Measurements from ENCODE around the gene TRAP1. TPM values are rescaled to one million over a fixed set of nuclear protein-coding genes. Genes with fewer than 3 reads are reported as not detected.

Gene TRAP1
- total RNA-seq, 1 donor from 2014 or later: 97.3 TPM

DNA sequence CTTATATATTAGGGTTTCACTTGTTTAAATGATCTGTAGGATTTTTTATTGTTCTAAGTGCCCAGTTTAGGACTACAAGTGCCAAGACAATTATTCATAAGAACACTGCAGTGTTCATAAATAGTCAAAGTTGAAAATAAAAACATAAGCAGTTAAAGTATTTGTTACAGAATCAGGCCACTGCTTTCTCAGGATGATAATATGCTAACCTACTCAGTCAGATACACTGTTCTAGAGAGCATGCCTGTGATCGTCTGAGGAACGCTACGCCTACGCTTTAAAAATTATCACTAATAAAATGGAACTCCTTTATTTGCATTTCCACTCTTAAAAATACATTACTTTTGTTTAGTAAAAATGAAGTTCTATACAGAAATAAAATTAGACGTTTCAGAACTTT lies 37.4 kb upstream of the TRAP1 start:
- DNase-seq: no peak
- Mint-ChIP-seq H3K27me3 (ENCODE audit: unreplicated experiment) (no peaks in the 10 kb centered on the region), H3K9me3 (ENCODE audit: unreplicated experiment) (peaks cover under 1% of the 10 kb centered on the region), H3K27ac (ENCODE audit: unreplicated experiment) (no peak overlapping the region), H3K36me3 (ENCODE audit: unreplicated experiment) (no peaks in the 10 kb centered on the region), H3K4me3 (ENCODE audit: unreplicated experiment) (no peak overlapping the region), H3K4me1 (ENCODE audit: low read depth, unreplicated experiment) (peaks cover 5% of the 10 kb centered on the region)
- TF ChIP-seq, protein P1, sequence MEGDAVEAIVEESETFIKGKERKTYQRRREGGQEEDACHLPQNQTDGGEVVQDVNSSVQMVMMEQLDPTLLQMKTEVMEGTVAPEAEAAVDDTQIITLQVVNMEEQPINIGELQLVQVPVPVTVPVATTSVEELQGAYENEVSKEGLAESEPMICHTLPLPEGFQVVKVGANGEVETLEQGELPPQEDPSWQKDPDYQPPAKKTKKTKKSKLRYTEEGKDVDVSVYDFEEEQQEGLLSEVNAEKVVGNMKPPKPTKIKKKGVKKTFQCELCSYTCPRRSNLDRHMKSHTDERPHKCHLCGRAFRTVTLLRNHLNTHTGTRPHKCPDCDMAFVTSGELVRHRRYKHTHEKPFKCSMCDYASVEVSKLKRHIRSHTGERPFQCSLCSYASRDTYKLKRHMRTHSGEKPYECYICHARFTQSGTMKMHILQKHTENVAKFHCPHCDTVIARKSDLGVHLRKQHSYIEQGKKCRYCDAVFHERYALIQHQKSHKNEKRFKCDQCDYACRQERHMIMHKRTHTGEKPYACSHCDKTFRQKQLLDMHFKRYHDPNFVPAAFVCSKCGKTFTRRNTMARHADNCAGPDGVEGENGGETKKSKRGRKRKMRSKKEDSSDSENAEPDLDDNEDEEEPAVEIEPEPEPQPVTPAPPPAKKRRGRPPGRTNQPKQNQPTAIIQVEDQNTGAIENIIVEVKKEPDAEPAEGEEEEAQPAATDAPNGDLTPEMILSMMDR (IDR thresholded peaks at IDR 0.05; ENCODE audit: partially characterized antibody, unreplicated experiment): no peak

DNA sequence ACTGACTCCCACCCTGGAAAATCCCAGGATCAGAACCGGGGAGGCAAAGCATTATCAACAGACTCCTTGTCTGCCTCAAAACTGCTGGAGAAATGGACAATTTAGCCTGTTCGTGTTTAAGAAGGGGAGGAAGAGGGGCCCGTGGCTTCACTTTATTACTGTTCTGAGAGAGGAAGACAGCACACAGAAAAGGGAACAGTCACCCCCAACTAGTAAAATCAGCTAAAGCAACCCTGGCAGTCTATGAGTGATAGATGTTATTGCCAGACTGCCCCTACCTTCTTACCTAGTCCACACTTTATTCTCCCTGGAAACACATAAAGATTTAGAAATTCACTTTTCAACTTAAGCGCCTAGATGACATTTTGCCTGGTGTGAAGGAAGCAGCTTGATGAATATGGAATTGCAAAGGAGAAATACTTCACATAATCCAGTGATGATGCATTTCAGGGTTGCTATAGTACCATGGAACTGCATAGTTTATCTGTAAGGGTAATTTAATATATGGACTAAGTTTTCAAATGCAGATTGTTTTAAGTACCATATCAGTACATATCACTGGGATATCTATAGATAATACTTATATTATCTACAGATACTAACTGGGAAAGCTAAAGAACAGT lies 36.9 kb upstream of the TRAP1 start:
- Mint-ChIP-seq H3K4me1 (ENCODE audit: low read depth, unreplicated experiment) (peaks cover 5% of the 10 kb centered on the region), H3K36me3 (ENCODE audit: unreplicated experiment) (no peaks in the 10 kb centered on the region), H3K4me3 (ENCODE audit: unreplicated experiment) (no peak overlapping the region), H3K27ac (ENCODE audit: unreplicated experiment) (no peak overlapping the region), H3K9me3 (ENCODE audit: unreplicated experiment) (peaks cover 1% of the 10 kb centered on the region), H3K27me3 (ENCODE audit: unreplicated experiment) (no peaks in the 10 kb centered on the region)
- TF ChIP-seq, protein P1 (IDR thresholded peaks at IDR 0.05; ENCODE audit: partially characterized antibody, unreplicated experiment): no peak
- no peak for DNase-seq

DNA sequence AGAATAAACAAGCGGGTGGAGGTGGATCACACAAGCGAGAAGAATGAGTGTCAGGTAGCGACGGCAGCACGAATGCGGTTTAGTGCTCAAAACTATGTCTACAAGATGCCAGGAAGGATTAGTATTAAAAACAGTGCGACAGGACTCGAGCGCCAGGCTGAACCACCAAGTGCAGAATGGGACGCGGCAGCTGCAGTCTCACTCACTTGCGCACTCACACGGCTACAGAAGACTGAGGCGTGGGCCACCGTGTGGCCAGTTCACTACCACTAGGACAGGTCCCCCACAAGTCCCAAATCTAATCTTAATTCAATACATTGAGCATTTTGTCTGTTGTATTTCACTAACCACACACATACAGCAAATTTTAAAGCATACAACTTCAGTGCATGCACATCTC lies 35.7 kb upstream of the TRAP1 start:
- Mint-ChIP-seq H3K4me3 (ENCODE audit: unreplicated experiment) (no peak overlapping the region), H3K9me3 (ENCODE audit: unreplicated experiment) (peaks cover 1% of the 10 kb centered on the region), H3K27me3 (ENCODE audit: unreplicated experiment) (no peaks in the 10 kb centered on the region), H3K36me3 (ENCODE audit: unreplicated experiment) (no peaks in the 10 kb centered on the region), H3K27ac (ENCODE audit: unreplicated experiment) (peak overlapping the region; percentile 2), H3K4me1 (ENCODE audit: low read depth, unreplicated experiment) (peaks cover 5% of the 10 kb centered on the region)
- DNase-seq: no peak
- TF ChIP-seq, protein P1 (IDR thresholded peaks at IDR 0.05; ENCODE audit: partially characterized antibody, unreplicated experiment): no peak

DNA sequence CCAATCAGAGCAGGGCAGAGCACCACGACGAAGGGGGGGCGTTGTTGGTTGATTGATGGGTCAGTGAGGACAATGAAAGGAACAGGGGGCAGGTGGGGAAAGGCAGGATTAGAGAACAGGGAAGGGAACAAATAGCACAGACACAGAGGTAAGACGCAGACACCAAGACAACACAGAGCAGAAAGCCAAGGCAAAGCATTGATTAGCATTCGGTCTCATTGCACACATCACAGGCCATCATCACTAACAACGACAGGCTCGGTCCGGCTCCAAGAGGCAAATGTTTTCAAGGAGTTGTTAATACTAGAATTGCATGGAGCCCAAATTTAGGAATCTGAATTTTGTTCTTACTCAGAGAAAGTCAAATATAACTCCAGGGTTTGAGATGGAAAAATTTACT lies 34.6 kb upstream of the TRAP1 start:
- Mint-ChIP-seq H3K27ac (ENCODE audit: unreplicated experiment) (peak overlapping the region; percentile 48), H3K4me3 (ENCODE audit: unreplicated experiment) (no peak overlapping the region), H3K4me1 (ENCODE audit: low read depth, unreplicated experiment) (peaks cover 7% of the 10 kb centered on the region), H3K36me3 (ENCODE audit: unreplicated experiment) (peaks cover 5% of the 10 kb centered on the region), H3K9me3 (ENCODE audit: unreplicated experiment) (peaks cover 6% of the 10 kb centered on the region), H3K27me3 (ENCODE audit: unreplicated experiment) (peaks cover 4% of the 10 kb centered on the region)
- no peak for DNase-seq
- TF ChIP-seq, protein P1 (IDR thresholded peaks at IDR 0.05; ENCODE audit: partially characterized antibody, unreplicated experiment): no peak

DNA sequence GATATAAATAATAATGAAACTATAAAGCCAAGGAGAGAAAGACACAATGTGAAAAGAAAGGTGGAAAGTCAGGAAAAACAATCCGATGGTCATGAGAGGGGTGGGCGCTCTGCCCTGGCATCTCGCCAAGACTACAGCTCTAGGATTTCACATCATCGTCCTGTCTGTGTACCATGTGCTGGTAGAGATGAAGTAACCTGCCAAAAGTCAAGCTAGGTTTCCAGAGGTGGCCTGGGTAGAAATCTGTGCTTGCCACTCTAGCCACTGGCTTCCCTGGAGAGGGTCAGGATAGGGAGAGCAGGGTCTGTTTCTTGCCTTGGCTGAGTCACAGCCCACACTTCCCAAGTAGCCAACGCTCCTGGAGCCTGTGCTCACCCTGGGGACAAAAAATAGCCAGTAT lies 31.0 kb upstream of the TRAP1 start:
- TF ChIP-seq, protein P1 (IDR thresholded peaks at IDR 0.05; ENCODE audit: partially characterized antibody, unreplicated experiment): no peak
- H3K27me3 Mint-ChIP-seq (ENCODE audit: unreplicated experiment): peaks cover 12% of the 10 kb centered on the region
- H3K4me3 Mint-ChIP-seq (ENCODE audit: unreplicated experiment): no peak overlapping the region
- H3K36me3 Mint-ChIP-seq (ENCODE audit: unreplicated experiment): peaks cover 6% of the 10 kb centered on the region
- peak overlapping the region; percentile 22 for H3K27ac Mint-ChIP-seq (ENCODE audit: unreplicated experiment)
- H3K9me3 Mint-ChIP-seq (ENCODE audit: unreplicated experiment): peaks cover 9% of the 10 kb centered on the region
- peaks cover 13% of the 10 kb centered on the region for H3K4me1 Mint-ChIP-seq (ENCODE audit: low read depth, unreplicated experiment)
- no peak for DNase-seq
